ENCODE data around the gene GPALPP1.
"Not testable (repeated sequence)": the region's sequence is repeated elsewhere in the genome, so short reads cannot be mapped to it uniquely, and the experiment has no call there.

GPALPP1 gene, protein sequence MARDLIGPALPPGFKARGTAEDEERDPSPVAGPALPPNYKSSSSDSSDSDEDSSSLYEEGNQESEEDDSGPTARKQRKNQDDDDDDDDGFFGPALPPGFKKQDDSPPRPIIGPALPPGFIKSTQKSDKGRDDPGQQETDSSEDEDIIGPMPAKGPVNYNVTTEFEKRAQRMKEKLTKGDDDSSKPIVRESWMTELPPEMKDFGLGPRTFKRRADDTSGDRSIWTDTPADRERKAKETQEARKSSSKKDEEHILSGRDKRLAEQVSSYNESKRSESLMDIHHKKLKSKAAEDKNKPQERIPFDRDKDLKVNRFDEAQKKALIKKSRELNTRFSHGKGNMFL

DNA sequence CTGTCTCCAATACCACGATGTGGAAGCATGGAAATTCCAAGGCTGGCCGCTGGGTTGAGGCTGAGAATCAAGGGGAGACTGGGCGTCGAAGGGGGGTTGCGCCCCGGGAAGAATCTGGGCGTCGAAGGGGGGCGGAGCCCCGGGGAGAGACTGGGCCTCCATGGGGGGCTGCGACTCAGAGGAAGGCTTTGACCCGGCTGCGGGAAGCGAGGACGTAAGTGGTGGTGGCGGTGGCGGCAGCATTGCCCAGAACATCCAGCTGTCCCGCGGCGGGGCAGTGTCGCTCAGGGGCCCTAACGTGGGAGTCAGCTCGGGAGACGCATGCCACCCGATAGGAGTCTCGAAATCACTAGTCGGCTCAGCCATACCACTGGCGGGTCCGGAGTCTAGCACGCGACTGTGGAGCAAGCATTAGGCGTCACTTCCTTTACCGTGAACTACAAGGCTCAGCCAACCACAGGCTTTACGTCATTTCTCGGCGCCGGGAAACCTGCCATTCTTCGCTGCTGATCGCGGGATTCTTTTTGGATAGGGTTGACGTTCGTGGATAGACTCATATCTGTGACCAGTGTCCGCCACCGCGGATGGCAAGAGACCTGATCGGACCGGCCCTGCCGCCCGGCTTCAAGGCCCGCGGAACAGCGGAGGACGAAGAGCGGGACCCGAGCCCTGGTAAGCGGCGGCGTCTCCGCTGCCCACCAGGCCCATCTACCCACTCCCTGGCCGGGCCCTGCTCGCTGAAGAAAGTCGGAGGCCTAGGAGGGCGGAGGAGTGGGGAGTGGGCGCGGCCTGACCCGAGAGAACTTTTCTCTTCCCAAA lies at the start of gene GPALPP1, which contains the start of gene NUFIP1:
GPALPP1 (plus strand) TSS at position 468 of the 819 bp plus-strand sequence; CDS start at position 585, 117 bp downstream.
NUFIP1 (minus strand) TSS at position 401 of the 819 bp plus-strand sequence; CDS start at position 366, 35 bp downstream.
- peak; percentile 88 for DNase-seq

DNA sequence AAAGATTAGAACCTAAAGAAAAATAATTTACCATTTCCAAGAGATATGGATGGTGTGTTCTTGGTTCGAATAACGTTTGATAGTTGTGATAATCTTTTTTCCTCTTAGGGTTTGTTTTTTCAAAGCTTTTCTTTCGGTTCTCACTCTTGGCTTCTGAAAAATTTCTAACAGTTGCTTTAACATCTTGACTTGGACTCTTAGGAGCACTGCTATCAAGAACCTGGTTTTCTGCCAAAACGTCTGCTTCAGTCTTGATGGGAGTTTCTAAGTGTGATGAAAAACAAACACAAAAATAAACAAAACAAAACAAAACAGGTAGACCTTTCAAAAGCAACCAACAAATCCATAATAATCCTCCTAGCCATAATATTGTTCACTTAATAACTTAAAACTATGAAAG lies 45.9 kb upstream of the GPALPP1 start:
- DNase-seq, result not testable (repeated sequence)

DNA sequence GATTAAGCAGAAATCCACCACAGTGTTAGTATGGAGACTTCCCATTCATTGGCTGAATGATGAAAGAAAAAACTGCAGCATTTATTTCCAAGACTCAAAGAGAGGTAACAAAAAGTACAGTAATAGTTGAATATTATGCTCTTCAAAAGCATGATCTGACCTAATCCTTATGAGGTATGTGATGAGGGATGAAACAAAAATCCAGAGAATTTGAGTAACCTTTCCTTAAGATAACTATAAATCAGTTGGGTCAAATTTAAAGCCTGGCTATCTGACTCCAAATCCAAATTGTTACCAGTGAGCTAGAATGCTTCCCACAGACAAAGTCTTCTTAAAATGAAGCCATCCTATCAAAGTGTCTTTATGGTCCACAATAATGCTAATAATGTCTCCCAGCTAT lies 38.2 kb upstream of the GPALPP1 start:
- DNase-seq, result no peak

DNA sequence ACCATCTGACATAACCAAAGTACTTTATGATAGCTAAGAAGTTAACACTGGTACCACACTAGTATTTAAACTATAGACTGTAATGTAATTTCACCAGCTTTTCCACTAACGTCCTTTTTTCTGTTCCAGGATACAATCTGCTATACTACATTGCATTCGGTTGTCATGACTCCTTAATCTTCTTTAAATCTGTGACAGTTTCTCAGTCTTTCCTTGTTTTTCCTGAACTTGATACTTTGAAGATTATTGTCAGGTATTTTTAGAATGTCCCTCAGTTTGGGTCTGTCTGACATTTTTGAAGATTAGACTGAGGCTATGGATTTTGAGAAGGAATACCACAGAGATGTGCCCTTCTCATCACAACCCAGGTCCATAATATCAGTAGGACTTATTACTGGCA lies 36.7 kb upstream of the GPALPP1 start:
- DNase-seq, result no peak

DNA sequence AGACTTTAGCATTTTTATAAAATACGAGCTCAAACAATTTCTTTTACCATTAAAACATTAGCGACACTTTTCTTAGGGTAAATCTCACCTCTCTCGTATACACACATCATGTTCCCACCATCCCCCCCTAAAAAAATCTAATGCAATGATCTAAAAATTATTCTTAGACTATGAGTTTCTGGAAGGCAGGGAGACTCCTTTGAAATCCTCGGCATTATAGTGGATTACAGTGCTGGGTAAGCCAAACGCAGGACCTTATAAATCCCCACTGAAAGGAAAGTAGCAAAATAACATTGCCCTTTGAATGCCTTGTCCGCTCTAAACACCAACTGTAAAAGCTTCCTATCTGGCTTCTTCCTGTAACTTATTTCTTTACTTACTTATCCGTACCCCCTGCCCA lies 35.1 kb upstream of the GPALPP1 start:
- no peak for DNase-seq

DNA sequence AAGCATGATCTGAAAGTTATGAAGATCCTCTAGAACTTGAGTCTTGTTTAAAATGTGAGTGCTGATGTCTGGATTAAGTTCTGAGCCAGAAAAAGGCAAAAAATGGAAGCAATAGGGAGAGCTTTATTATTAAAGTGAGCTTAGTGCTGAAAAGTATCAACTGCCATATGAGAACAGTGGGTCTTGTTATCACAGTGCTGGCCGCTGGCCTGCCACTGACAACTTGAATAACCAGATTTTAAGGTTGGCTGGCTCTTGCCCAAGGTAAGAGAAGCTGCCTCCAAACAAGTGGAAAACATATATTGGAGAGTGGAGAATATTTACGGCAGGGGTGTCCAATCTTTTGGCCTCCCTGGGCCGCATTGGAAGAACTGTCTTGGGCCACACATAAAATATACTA lies 33.9 kb upstream of the GPALPP1 start:
- DNase-seq, result no peak

DNA sequence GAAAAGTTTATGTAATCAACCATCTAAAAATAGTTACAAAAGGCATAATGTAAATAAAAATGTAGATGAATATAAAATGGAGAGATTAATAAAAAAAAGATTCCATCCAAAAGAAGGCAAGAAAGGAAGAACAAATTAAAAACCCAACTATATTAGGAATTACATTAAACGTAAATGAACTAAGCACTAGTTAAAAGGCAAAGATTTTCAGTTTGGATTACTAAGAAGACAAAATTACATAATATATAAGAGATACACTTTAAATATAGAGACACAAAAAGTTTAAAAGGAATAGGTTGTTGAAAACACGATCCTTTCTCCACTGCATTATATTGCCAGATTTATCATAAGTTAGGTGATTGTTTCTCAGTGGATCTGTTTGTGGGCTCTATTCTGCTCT lies 27.3 kb upstream of the GPALPP1 start:
- no peak for DNase-seq

DNA sequence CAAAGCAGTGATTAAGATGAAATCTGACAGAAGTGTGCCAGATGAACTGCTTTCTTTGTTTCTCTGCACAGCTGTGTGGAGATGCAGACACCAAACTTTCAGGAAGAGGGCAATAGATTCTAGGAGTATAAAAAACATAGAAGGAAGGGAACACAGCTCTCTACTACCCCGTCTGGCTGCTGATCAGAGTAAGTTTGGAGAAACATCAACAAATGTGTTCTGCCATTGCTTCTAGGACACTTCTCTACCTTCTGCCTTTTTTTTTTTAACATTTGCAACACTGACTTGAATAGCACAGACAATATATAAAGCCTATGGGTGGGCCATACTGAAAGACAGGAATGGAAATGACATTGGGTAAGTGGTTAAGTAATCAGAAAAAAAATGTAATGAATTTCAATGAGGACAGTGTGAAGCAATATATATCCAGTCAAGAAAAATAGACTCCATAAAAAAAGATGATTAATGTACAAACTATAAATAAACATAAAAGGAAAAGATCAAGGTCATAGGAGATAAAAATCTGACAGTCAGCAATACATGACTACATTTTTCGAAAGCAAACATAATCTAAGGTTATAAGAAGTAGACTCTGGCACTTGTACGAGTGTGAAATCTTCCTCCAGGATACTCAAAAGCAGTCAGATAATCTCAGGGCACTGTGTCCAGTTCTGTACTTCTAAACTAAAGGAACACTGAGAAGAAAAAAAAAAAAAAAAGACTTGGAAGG lies 21.5 kb upstream of the GPALPP1 start:
- no peak for DNase-seq

DNA sequence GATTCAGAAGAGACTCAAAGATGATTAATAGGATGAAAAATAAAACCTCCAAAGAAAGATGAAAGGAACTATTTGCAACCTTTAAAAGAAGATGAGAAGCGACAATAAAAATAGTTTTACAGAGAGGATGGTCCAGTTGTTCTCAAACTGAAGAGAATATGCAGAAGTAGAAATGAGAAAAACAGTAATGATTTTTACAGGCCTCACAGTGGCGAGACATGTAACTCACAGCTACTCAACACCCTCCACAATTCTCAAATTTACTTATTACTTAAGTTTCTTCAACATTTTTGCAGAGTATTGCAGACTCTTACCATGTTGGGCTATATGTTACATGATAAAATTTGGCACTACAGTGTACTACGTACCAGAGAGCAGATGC lies 20.9 kb upstream of the GPALPP1 start:
- DNase-seq, result no peak

DNA sequence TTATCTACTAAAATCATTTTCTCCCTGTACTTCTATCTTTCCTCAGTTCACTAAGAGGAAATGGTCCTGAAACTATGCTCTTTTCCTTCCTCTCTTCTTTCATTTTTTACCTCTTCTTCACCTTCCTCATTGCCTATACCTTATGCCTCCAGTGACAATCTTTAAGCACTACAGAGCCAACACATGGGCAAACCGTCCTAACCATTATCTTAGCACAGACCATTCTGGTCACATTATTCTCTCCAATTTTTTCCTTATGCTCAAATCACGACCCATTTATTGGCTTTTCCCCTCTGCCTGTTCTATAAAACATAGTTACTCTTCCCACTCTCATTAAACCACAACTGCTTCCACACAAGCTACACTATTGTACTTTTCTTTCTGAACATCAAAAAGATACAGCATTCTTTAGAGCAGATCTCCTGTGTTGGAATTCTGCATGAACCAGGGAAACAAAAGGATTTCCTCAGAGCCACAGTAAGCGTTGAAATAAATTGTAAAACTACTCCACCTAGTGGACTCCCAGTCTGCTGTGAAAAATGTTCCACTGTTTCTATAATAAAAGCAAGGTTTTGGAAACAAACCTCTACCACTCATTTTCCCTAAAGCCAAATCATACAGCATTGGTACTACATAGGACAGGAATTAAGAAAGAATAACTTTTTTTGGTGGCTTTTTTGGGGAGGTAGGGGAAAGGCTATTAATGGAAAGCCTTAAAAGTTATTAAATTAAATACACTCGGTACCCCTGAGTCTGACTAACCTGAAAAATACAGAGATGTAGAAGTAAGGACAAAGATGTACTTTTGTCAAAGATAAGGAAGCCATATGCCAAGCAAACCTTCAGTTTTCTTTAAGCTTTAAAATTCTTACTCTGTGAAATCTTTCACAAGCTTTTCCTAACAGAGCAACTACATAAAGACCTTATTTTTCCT lies 19.5 kb upstream of the GPALPP1 start:
- DNase-seq, result peak; percentile 8

DNA sequence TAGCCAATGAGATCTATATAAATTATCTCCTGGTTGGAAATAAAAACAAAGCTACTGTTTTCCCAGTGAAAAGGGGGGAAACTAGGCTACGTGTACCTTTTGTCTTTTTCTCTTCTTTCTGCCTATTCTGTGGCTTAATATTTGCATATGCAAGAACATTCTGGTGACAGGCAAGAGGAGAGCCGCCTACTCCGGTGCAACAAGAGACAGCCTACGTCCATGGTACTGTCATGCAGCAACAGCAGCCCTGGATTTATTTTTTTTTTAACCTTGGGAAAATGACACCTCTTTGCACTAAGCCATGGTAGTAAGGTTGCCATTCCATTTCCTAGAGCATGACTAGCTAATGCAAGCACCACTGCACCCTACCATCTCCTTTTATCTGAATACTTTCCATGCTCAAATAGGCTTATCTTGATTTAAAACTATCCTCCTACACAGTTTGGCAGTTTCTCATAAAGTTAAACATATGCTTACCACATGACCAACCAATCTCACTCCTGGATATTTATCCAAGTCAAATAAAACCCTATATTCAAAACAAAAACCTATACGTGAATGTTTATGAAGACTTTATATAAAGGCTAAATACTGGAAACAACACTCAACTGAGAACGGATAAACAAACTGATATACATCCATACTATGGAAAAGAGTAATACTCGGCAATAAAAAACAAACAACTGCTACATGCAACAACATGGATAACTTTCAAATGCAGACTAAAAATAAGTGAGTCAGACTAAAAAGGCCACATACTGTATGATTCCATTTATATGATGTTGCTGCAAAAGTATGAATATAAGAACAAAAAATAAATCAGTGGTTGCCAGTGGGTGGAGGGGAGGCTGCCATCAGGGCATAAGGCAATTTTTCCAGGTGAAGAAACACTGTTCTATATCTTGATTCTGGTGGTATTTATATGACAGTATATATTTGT lies 17.4 kb upstream of the GPALPP1 start:
- no peak for DNase-seq

DNA sequence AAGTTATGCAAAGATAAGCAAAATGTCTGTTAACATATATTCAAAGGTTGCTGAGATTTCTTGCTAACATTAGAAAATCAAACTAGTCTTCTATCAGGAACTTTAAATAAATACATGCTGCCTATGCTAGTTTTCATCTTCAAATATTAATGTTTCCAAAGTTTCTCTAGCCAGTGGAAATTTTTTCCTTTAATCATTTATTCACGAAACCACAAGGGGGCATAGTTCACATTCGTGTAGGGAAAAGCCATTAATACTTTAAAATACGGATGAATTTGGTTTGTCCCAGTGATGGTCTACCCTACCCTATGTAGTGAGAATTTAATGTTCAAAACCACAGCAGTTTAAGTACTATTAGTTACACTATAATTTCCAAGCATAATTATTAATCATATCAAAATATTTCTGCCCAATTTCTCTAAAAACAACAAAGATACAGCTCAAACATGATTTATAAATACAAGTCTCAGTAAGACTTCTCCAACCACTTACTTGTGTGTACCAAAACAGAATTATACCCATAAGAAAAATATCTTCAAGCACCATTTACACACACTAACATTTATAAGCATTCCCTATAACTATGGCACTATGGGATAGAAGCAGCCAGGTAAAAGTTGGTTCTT lies 16.3 kb upstream of the GPALPP1 start:
- peak; percentile 4 for DNase-seq

DNA sequence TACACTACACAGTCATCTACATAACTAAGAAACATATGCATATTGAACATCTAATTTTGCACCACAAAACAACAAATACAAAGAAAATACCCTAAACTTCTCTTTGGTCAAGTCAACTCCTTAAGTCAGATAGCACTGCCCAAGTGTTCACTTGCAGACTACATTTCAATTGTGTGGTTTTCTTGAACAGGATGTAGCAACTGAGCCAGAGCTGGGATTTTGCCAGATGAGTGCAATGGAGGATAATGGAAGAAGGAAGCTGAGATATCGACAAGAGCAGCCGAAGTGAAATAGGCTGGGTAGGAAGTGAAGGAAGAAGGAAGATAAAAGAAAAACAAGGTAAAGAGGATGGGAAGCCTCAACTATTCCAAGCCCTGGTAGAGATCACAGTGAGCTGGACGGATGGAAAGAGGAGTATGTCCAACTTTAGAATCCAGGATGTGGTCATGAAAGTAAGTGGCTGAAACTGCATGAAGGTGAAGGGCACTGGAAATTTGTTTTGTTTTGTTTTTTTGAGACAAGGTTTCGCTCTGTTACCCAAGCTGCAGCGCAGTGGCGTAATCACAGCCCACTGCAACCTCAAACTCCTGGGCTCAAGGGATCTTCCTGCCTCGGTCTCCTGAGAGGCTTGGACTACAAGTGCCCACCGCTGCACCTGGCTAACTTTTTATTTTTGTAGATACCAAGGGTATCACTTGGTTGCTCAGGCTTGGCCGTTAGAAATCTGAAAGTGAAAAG lies 15.1 kb upstream of the GPALPP1 start:
- DNase-seq, result no peak

DNA sequence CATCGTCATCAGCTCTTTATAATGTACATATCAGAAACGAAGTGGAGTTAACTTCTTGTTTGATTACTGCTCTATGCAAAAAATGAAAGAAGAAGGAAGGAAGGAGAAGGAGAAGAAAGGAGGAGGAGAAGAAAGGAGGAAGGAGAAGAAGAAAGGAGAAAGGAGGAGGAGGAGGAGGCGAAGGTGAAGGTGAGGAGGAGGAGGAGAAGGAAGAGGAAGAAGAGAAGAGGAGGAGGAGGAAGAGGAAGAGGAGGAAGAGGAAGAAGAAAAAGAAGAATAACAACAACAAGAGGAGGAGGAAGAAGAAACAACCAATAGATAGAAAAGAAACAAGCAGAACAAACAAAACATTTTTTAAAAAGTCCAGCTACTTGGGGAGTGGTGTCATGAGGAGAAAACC lies 13.1 kb upstream of the GPALPP1 start:
- DNase-seq, result no peak

DNA sequence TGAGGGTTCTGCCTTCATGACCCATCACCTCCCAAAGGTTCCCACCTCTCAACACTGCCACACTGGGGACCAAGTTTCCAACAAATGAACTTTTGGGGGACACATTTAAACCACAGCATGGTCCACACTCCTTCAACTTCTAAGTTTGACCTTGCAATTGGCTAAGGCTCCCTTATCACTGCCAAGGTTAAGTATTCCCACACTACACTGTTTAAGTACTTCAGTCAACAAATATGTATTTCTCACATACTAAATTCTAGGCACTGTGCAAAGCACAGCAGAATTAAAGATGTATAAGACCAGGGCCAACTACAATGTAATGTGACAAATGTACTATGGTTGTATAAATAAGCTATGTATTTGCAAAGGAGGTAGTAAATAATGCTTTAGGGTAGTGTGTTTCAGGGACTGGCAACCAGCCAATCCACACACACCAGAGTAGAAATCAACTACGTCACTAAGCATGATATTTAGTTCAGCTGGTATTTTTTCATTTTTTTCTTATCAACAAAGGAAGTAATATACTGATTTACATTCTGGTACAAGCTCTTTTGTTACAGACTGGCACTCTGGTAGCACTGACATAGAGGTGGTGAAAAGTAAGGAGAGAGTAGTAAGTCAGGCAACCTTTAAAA lies 12.3 kb upstream of the GPALPP1 start:
- no peak for DNase-seq

DNA sequence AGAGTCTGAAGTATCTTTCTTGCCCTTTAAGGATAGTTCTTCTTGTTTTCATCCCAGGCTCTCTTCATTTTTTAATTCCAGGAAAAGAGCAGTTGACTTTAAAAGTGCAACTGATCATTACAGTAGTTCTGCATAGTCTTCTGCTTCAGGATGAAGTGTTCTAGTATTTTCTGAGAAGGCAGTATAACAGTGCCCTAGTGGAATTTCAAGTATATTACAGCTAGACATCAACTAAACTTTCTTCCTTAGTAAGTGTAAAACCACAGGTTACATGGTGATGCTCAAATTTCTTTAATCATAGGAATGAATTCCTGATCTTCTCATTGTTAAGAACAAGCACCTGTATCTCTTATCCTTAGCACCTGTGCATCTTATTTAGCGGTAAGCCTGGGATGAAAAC lies 11.0 kb upstream of the GPALPP1 start:
- no peak for DNase-seq

DNA sequence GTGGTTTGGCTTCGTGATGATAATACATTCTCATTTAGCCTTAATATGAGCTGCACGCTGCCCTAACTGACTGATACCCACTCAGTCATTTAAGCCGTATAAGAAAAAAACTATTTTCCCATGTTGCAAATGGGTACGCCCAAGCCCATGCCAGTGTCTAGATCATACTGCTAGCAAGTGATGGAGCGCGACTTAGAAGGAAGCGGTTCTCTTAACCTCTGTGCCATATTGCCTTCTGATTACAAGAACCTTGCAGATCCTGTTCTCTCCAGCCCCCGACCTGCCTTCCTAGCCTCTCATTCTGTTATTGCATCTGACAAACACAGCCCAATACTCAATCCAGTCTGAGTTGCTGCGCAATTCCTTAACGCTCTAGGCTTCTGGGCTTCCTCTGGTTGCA lies 603 bp downstream of the GPALPP1 start:
- no peak for DNase-seq

DNA sequence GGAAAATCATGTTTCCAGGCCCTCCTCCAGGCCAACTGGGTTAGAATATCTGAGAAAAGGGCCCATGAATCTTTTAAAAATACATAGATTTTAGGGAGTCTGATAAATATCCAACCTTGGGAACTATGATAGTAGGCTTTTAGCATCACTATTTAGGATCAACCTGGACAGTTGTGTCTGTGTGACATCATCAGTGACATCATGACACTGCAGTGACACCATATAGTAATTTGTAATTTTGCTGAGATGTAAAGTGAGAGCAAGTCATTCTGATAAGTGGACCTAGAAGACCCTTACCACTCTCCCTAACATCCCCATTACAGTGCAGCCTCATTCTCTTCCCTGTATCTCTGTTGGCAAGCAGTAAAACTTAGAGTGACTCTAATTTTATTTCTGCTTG lies 14.1 kb downstream of the GPALPP1 start:
- DNase-seq, result no peak

DNA sequence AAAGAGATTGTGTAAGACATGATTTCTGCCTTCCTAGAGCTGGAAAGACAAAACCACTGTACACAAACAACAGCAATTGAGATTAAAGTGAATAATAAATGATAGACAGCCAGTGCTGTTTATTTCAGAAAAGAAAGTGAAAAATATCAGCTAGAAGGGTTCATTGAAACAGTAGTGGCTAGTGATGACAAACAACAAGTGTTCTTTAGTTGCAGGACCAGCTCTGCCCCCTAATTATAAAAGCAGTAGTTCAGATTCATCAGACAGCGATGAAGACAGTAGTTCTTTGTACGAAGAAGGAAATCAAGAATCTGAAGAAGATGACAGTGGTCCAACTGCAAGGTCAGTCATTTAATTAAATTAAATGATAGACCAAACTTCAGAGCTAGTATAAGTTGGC lies 14.8 kb downstream of the GPALPP1 start:
- no peak for DNase-seq

DNA sequence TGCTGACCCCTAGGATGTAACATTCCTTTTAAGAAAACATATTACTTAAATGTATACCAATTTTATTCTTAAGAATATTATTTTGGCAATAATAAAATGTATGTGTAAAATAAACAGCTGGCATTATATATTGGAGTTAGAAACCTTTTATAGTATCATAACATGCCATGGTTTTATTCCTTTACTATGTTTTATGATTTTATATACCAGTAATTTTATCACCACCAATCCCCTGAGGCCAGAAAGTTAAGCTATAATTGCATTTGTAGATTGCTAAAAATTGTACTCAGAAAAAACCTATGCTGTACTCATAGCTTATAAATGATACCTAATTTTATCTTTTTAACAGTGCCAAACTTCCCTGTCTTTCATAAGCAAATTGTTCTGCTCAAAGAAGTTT lies 17.9 kb downstream of the GPALPP1 start:
- no peak for DNase-seq

All from NCI-H1092 (cell line).